Stimulated activated CD4-positive, alpha-beta T cell treated with anti-CD3 and anti-CD28 coated beads, Interleukin-12 subunit alpha, Interleukin-12 subunit beta, amount 100 ng/mL, for 48 hours (primary cell): Measurements from ENCODE around the gene NMNAT3.

ENCODE experiments used
- DNase-seq, 3 donors: peaks; one replicate each; pipeline ENCODE4 v3.0.0-alpha.2; 2020; ENCODE audit warnings: low read depth in 2 of 3, low spot score in 1 of 3

Gene NMNAT3

GRCh38 chr3:139677388-139678155 lies at the start of gene NMNAT3:
TSS of gene NMNAT3 (minus strand) at chr3:139677972. CDS start at chr3:139627724, 50,248 bp downstream.
- peak; percentile 61 to 72 (median 71) for DNase-seq

GRCh38 chr3:139721370-139721769 lies 43.6 kb upstream of the NMNAT3 start:
- DNase-seq, result no peak

GRCh38 chr3:139718415-139718814 lies 40.6 kb upstream of the NMNAT3 start:
- no peak for DNase-seq

GRCh38 chr3:139716908-139717485 lies 39.2 kb upstream of the NMNAT3 start:
- no peak for DNase-seq

GRCh38 chr3:139715743-139716360 lies 38.1 kb upstream of the NMNAT3 start:
- no peak for DNase-seq

GRCh38 chr3:139715166-139715565 lies 37.4 kb upstream of the NMNAT3 start:
- no peak for DNase-seq

GRCh38 chr3:139710212-139710611 lies 32.4 kb upstream of the NMNAT3 start:
- DNase-seq, result no peak

- DNase-seq, result no peak
These were observed 27.9 kb upstream of the NMNAT3 start for GRCh38 chr3:139705631-139706030.

GRCh38 chr3:139696314-139696604 lies 18.5 kb upstream of the NMNAT3 start:
- DNase-seq, result no peak

- no peak for DNase-seq
These were observed 17.9 kb upstream of the NMNAT3 start for GRCh38 chr3:139695426-139696313.

- DNase-seq, result no peak
These were observed 17.2 kb upstream of the NMNAT3 start for GRCh38 chr3:139695007-139695406.

- DNase-seq, result no peak
These were observed 16.8 kb upstream of the NMNAT3 start for GRCh38 chr3:139694542-139694941.

- DNase-seq, result no peak
These were observed 13.8 kb upstream of the NMNAT3 start for GRCh38 chr3:139691619-139692018.

GRCh38 chr3:139689708-139690228 lies 12.0 kb upstream of the NMNAT3 start:
- DNase-seq, result no peak

GRCh38 chr3:139689122-139689521 lies 11.3 kb upstream of the NMNAT3 start:
- no peak for DNase-seq

- DNase-seq, result no peak
These were observed 9.7 kb upstream of the NMNAT3 start for GRCh38 chr3:139687431-139687830.

- no peak for DNase-seq
These were observed 8.9 kb upstream of the NMNAT3 start for GRCh38 chr3:139686624-139687023.

- DNase-seq, result no peak
These were observed 8.4 kb upstream of the NMNAT3 start for GRCh38 chr3:139686206-139686605.

GRCh38 chr3:139679220-139679775 lies 1.5 kb upstream of the NMNAT3 start:
- DNase-seq, result no peak

- DNase-seq, result no peak
These were observed 962 bp downstream of the NMNAT3 start for GRCh38 chr3:139676632-139677387.
